Stimulated activated CD4-positive, alpha-beta T cell treated with anti-CD3 and anti-CD28 coated beads, Interleukin-1b, Interleukin-23, amount 100 ng/mL, for 24 hours (primary cell): ENCODE data around the gene CNDP2.
A peak's percentile ranks its signal among the peaks of the same experiment; 100 is the strongest.

Experiments
- DNase-seq, 4 experiments: peaks; one replicate each; pipeline ENCODE4 v3.0.0-alpha.2; 2020; ENCODE audit warnings: low read depth in 4 of 4, low spot score in 1 of 4

Gene CNDP2

DNA sequence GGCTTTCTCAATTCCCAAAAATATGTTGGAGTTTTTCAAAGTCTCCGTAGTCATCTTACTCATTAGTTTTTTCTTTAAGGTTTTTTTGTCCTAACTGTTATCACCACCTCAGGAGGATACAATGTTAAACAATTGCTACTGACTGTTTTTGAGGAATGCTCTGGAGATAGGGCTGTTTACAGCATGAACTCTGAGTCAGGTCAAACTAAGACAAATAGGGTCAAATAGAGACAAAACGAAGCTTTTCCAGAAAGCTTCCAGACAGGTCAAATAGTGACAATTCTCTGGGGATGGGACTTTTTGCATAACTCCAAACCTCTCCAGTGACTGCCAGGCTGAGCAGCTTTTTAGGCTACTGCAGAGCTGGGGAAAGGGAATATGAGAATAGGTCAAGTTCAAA, 23.9 kb upstream of the CNDP2 start:
- DNase-seq: no peak

DNA sequence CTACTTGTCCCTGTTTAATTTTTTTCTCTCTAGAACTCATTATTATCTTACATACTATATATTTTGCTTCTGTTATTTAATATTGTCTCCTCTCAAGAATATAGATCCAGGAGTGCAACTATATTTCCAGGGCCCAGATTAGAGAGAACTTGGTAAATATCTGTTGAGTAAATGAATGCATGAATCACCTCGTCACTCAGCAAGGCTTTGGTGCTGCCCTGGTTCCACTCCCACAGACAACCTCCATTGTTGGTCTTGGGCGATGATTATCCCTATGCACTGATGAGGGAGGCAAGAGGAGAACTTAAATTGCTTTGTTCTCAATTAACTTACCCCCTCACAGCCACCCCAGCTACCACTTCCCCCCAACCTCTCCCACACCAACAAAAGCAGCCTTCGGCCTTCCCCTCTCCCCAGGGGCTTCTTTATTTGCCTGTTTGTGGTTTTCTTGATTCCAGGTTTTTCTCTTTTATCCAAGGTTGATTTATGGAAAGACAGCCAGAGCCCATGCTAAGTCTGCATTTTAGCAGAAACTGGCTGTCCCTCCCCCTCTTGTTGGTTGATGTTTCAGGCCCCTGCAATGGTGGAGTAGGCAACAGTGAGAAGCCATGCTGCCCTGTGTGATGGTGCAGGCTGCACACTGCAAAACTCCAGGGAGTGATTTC, 22.1 kb upstream of the CNDP2 start:
- DNase-seq: no peak

DNA sequence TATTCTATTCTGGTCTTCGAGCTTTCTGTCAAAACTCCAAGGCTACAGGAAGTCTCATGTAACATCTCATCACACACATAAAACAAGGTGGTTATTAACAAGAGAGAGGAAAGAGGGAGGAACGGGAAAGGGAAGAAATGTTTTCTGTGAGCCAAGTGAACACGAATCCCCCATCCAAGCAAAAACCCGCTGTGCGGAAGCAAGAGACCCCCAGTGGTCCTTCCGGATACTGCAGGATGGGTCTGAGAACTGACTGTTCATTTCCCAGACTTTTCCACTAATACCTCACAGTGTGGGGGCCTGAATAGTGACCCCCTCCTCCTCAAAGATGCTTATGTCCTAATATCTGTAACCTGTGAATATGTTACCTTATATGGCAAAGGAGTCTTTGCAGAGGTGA, 20.0 kb upstream of the CNDP2 start:
- no peak for DNase-seq

DNA sequence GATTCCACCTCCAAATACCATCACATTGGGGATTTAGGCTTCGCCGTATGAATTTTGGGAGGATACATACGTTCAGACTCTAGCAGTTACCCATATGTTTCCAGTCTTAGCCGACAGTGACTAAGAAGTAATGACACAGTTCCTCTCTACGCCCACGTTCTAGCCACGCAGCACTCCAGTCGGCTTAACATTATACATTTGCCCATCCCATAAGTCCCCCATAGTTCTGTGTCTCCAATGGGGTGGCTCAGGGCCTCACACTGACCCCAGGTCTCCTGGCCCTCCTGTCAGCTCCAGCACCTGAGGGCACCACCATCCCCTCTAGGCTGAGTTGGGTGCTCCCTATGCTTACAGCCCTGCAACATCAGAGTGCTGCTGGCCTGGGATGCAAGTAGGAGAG, 18.4 kb upstream of the CNDP2 start:
- DNase-seq: no peak

DNA sequence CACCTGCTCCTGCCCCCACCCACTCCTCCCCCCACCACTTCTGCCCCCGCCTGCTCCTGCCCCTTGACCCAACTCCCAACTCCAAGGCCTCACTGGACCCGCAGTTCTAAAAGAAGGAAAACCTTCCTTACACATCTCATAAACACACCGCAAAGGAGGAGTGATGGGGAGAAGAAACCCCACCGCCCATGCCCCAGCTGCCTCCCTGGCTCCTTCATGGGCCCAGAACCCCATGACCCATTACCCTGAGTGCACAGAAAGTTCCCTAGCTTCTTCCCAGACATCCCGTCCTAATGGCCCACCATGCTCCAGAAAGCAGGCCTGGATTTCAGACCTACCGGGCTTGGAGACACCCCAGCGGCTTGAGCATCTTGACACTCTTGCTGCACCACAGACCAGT, 17.8 kb upstream of the CNDP2 start:
- DNase-seq: no peak

DNA sequence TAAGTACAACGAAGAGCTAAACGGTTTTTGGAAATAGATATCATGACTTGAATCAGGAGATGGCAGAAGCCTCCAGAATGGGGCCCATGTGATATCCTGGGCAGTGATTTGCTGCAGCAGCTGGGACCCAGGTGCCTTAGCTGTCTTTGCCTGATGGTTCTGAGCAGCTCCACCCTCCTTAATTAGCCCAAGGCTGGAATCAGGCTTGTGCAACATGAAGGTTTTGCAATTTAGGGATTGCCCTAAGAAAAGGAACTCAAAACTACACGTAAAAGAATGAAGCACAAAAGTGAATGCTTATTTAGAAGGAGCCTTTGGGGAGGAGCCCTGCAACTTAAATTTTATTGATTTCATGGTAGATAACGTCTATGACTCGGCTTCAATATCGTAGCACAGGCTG, 17.3 kb upstream of the CNDP2 start:
- no peak for DNase-seq

DNA sequence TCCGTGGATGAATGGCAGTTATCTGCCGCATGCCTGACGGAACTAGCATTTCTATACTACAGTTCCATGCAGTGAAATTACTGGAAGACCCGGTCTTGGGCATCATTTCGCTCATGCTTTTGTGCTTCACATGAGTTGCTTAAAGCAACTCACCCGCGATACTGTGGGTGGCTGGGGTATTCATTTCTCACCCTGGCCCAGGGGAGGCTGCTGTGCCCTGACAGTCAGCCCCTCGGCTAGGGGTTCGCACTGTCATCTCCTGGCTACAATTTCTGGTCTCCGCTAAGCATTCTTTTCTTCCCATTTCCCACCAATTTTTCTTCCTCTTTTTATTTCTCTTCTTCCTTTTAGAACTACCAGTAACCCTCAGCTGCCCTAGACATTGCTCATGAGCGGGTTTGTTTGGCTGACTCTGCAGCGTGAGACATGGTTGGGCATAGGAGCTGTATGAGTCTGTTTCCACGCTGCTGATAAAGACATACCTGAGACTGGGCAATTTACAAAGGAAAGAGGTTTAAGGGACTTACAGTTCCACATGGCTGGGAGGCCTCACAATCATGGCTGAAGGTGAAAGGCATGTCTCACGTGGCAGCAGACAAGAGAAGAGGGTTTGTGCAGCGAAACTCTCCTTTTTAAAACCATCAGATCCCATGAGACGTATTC, 16.5 kb upstream of the CNDP2 start:
- DNase-seq: no peak

DNA sequence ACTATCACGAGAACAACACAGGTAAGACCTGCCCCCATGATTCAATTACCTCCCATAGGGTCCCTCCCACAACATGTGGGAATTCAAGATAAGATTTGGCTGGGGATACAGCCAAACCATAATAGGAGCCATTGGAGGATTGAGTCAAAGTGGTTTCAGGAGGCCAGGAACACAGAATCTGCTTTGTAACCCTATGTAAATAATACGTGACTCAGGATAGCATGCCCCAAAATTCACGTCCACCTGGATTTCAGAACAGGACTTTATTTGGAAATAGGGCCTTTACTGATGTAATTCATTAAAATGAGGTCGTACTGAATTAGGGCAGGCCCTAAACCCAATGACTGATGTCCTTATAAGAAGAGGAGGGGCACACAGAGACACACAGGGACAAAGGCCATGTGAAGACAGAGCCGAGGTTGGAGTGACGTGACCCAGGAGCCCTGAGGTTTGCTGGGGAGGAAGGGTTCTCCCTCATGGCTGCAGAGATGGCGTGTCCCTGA, 16.0 kb upstream of the CNDP2 start:
- no peak for DNase-seq

DNA sequence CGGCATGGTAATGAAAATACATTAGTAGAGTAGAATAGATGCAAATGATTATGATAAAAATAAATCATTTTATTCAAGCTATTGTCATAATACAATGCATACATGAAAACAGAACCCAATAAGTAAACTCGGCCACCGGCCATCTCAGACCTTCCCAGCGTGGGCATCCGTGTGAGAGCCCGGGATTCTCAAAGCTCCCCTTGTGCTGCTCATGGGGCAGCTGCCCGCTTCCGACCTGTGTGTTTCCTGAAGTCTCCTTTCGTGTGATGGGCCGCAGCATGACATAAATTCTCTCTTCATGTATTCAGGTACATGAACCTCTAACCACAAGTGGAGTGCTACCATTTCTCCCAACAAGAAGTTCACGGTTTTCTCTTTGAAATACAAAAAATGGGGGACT, 13.5 kb upstream of the CNDP2 start:
- no peak for DNase-seq

DNA sequence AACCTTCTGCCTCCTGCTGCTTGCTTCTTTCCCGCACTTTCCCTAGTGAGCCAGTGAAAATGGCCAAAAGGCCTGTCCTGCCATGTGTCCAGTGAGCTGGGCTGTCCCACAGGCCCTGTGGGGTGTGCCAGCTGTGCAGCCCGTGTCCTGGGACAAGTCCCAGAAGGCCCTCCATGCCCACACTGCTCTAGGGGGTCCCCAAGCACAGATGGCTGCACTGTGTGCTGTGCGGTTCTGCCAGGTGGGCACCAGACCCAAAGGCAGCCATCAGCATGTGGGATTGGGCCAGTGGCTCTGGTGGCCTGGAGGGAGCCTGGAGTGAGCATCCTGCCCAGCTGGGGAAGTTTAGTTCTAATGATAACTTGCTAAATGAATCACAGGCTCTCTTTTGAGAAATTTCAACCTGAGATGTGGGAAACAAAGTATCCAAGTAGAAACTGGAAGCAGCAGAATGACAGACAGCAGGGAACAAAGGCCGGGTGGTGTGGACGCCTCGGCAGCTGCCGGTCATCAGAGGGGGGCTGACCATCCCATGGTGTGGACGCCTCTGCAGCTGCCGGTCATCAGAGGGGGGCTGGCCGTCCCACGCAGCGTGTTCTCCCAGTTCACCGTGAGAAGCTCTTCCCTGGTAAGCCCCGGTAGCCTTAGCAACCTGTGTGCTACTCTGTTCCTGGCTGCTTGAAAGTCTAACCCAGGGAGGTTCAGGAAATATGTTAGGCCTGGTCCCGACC, 9.9 kb upstream of the CNDP2 start:
- DNase-seq: no peak

DNA sequence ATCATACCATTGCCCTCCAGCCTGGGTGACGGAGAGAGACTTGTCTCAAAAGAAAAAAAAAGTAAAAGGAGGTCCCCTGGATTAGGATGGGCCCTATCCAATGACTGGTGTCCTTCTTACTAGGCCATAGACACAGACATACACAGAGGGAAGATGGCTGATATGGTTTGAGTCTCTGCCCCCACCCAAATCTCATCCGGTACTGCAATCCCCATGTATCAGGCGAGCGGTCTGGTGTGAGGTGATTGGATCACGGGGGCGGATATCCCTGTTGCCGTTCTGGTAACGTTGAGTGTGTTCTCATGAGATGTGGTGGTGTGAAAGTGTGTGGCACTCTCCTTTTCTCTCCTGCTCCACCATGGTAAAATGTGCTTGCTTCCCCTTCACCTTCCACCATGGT, 7.8 kb upstream of the CNDP2 start:
- no peak for DNase-seq

DNA sequence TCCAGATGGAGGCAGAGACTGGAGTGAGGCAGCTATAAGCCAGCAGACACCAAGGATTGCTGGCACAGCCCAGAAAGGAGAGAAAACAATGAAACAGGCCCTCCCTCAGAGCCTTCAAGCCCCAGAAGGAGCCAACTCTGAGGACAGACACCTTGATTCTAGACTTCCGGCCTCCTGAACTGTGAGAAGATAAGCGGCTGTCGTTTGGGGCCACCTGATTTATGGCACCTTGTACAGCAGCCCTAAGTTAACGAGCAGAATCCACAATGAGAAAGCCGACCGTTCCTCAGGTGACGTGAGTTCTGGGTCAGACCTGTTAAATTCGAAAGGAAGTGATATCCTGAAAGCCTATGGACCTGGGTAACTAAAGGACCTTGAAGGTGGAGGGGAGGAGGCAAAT, 7.3 kb upstream of the CNDP2 start:
- DNase-seq: no peak

DNA sequence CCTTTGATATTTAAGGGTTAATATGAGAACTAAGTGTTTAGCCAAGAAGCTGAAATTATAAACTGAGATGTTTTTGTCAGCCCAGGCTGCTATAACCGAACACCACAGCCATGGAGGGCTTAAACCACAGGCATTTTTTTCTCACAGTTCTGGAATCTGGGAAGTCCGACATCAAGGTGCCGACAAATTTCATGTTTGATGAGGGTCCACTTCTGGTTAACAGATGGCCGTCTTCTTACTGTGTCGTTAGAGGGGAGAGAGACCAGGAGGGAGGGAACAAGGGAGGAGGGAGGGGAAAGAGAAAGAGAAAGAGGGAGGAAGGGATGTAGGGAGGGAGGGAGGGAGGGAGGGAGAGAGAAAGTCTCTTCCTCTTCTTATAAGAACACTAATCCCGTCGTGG, 6.5 kb upstream of the CNDP2 start:
- DNase-seq: no peak

DNA sequence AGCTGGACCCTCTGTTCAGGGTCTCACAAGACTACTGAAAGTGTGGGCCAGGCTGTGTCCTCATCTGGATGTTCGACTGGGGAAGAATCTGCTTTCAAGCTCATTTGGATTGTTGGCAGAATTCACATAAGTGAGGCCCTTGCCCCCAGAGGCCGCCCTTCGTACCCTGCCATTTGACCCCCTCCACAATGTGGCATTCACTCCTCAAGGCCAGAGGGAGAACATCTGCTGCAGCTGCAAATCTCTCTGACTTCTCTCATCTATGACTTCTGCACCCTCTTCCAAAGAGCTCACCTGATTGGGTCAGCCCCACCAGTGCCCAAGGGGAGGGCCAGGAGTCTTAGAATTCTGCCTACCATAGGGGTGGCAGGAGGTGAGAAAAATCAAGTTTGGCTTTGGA, 3.9 kb upstream of the CNDP2 start:
- DNase-seq: no peak

DNA sequence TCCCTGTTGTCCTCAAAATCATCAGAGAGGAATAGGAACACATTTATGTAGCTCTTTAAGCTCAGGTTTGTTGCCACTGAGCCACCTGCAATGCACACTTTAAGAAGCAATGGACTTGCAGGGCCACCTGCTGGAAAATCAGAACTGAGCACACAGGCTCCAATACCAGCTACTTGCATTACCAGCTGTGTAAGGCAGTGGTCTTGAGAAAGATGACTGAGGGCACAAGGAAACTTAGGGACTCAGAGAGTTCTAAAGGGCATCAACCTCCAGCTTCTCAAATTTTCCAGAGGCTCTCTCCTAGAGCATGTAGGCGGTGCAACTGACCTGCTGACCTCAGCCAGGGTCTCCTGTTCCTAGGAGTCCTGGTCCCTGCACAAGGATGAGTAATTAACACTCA, 2.5 kb upstream of the CNDP2 start:
- no peak for DNase-seq

DNA sequence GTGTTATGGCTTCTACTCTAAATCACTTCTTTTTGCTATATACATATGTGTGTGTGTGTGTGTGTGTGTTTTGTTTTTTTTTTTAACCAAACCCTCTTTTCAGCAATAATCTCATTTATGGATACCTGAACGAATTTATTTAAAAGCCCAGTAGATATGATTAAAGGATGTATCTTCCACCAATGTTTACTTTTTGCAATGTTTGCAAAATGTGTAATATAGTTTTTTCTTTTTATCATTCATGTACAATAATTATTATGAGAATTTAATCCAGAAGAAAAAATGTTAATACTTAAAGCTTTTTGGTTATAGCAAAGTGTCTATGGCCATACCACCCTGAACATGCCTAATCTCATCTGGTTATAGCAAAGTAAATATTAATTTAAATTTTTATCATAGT, 1.6 kb upstream of the CNDP2 start:
- no peak for DNase-seq

DNA sequence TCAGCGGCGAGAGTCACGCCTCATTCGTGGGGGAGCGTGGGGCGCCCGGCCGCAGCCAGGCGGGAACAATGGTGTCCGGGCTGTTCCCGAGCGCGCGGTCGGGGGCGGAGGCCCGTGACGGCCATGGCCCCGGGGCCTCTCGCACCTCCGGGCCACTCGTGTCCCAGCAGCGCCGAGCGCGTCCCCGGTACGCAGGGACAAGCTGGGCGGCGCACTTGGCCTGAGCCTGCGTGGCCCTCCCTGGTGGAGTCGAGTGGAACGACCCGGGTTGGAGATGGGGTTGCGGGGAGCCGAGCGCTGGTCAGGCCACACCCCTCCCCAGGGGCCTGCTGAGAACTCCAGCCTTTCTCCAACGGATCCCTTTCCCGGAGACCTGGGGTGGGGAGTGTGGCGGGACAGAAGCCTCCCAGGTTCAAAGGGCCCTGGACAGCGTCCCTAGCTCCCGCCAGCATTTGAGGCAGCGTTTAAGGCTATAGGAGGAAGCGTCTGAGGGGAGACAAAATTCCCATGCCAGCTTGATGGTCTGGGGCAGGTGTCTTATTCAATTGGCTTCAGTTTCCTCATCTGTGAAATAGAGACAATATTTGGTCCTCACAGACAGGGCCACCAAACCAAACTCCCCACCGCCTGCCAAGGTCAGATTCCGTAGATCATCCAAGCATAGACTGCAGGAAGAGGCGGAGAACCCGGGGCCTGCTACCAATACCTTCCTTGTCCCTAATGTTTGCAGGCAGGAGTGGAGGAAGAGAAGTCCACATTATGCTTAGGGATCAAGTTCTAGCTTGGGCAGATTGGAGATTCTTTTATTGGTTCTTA, 553 bp downstream of the CNDP2 start:
- DNase-seq: peak in 2 of 4 experiments; percentile 10 to 12

DNA sequence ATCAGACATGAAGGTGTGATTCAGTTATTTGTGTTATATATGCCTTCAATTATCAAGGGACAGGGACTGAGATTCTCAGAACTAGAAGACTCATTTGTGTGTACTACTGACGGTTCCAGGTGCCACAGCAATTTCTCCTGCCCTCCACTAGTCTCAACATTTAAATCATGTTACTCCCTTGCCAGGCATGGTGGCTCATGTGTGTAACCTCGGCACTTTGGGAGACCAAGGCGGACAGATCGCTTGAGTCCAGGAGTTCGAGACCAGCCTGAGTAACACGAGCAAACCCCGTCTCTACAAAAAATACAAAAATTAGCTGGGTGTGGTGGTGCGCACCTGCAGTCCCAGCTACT, 1.1 kb downstream of the CNDP2 start:
- no peak for DNase-seq

DNA sequence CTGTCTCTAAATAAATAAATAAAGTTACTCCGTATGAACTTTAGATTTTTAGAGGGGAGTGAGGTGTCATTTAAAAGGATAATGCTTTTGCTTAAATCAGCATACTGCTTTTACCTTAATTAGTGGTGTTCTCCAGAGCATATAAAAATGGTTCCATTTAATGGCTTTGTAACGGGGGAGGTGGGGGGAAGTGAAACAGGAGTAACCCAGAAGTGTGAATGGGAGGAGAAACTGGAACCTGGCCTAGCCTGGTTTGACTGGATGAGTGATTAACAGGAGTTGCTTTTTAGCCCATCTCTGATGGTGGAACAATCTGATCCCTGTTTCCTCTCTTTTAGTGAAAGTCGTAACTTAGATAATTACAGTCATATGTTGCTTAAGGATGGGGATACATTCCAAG, 1.6 kb downstream of the CNDP2 start:
- no peak for DNase-seq

DNA sequence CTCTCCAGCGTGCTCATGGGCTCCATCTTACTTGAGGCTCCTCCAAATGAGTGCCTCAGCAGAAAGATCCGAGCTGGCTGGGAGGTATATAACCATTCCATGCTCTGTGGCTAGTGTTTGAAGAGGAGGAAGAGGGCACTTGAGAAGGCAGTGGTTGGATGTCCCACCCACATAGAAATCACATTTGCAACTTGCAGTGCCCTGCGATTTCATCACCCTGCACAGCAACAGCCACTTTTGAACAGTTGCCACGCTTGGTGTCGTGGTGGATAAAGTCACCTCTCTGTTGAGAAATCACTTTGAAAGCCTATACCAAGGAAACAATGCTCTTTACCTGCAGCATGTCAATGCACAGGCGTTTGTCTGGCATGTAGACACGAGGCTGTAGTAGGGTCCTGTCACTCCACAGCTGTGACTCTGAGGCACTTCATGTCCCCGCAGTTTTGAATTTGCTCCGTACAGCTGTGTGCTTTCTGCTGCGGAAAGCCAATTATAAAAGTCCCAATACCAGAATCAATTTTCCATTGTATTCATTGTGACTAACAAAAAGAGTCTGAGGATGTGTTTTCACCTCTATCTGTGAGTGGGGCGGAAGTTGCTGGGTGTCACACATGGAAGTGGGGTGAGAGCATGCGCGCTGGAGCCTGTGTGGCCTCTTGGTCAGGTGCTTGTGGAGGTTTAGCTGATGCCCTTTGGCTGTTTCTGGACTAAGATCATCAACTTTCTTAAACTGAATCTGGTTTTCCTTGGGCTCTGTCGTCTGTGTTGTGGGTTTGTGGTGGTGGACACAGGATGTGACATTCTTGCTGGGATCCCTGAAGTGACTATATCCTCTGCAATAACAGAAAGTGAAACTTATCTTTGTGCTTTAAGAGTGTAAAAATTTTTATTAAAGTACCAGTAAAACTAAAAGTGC, 2.8 kb downstream of the CNDP2 start:
- peak; percentile 42 to 73 (median 57) for DNase-seq

DNA sequence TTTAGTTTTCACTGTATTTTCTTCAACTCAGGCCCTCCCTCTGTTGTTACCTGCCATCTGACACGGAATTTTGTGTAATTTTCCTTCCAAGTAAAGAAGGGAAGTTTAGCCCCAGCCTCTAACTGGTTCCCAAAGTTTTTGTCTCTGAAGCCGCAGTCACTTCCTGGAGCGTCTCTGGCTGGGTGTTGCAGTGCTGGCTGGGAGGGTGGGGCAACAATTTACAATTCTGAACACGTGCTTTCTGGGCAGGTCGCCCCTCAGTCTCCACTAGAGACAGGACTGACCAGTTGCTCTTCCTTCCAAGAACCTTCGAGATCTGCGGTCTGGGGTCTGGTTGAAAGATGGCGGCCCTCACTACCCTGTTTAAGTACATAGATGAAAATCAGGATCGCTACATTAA, 3.5 kb downstream of the CNDP2 start:
- no peak for DNase-seq
